ENCODE data around the gene SPATA9. TPM values are rescaled to one million over a fixed set of nuclear protein-coding genes. Genes with fewer than 3 reads are reported as not detected.

SPATA9 gene
- total and polyA plus RNA-seq, 9 of the 15 experiments (the other 6 are each of a cell fraction or from before 2014, with no cell fraction given), result 0.16 to 5.5 (median 0.39) TPM; not detected in 3

- TF ChIP-seq FOXK1 (CRISPR knock-in tag; IDR thresholded peaks at IDR 0.05; ENCODE audit: borderline replicate concordance) (0 out of 2 replicates have a peak, but pooled peaks have one; percentile 34), SETDB1 (IDR thresholded peaks at IDR 0.05; ENCODE audit: low read length) (no peak), CBFB (CRISPR knock-in tag; IDR thresholded peaks at IDR 0.05) (no peak), CCNT2 (IDR thresholded peaks at IDR 0.05; ENCODE audit: borderline replicate concordance, extremely low read depth, insufficient read length, low read depth, low read length) (peak; percentile 99), GMEB1 (CRISPR knock-in tag; IDR thresholded peaks at IDR 0.05) (0 out of 2 replicates have a peak, but pooled peaks have one; percentile 33), E2F1 (CRISPR knock-in tag; IDR thresholded peaks at IDR 0.05) (no peak), ZC3H8 (IDR thresholded peaks at IDR 0.05) (no peak), RBM22 (IDR thresholded peaks at IDR 0.05; ENCODE audit: low read depth, low read length, poor library complexity, severe bottlenecking) (peak; percentile 83), ELK1 (CRISPR knock-in tag; IDR thresholded peaks at IDR 0.05) (no peak), ZNF764 (CRISPR knock-in tag; IDR thresholded peaks at IDR 0.05; ENCODE audit: low read depth) (no peak), MYNN (IDR thresholded peaks at IDR 0.05) (peak; percentile 24; the same call in 1 of the 2 replicates), MYNN (CRISPR knock-in tag; IDR thresholded peaks at IDR 0.05) (no peak), NR2C1 (IDR thresholded peaks at IDR 0.05) (no peak), NR2C1 (tag; IDR thresholded peaks at IDR 0.05) (0 out of 2 replicates have a peak, but pooled peaks have one; percentile 13), ZNF444 (CRISPR knock-in tag; IDR thresholded peaks at IDR 0.05) (no peak), BRF2 (IDR thresholded peaks at IDR 0.05; ENCODE audit: borderline replicate concordance, insufficient read depth, insufficient read length) (no peak), TAF15 (IDR thresholded peaks at IDR 0.05; ENCODE audit: low read depth, low read length) (no peak), SREBF1 (IDR thresholded peaks at IDR 0.05; ENCODE audit: borderline replicate concordance, low read depth, low read length) (no peak), ZNF398 (CRISPR knock-in tag; IDR thresholded peaks at IDR 0.05) (no peak), HSF4 (CRISPR knock-in tag; IDR thresholded peaks at IDR 0.05; ENCODE audit: borderline replicate concordance) (no peak), HDGF (IDR thresholded peaks at IDR 0.05) (no peak), NFIX (CRISPR knock-in tag; IDR thresholded peaks at IDR 0.05; ENCODE audit: low read depth) (no peak)
Measured at GRCh38 chr5:95730730-95731570, 48.2 kb upstream of the SPATA9 start, which contains the start of gene RHOBTB3 (continued).
